Endodermal cell (in vitro differentiated cells): ENCODE results near the gene NOS1AP. TPM values are rescaled to one million over a fixed set of nuclear protein-coding genes. Genes with fewer than 3 reads are reported as not detected.

Experiments used
- DNase-seq: peaks from one replicate; pipeline ENCODE4 v3.0.0-alpha.2; 2017
- H3K27ac ChIP-seq: 2 replicates; pipeline ENCODE4 v1.5.1; 2013; ENCODE audit warnings: mild to moderate bottlenecking, low read depth, low read length, moderate library complexity
- H3K27me3 ChIP-seq: 2 replicates; pipeline ENCODE4 v1.6.1; 2013; ENCODE audit warnings: mild to moderate bottlenecking, low read length, moderate library complexity; ENCODE audit not compliant: insufficient read depth, control insufficient read depth, poor library complexity, severe bottlenecking
- H3K36me3 ChIP-seq: 2 replicates; pipeline ENCODE4 v1.7.0; 2013; ENCODE audit warnings: mild to moderate bottlenecking, low read length, moderate library complexity; ENCODE audit not compliant: control insufficient read depth, insufficient read depth
- H3K4me1 ChIP-seq: one replicate; pipeline ENCODE4 v1.7.0; 2013; ENCODE audit warnings: low read length; ENCODE audit not compliant: control insufficient read depth, insufficient read depth
- H3K4me3 ChIP-seq: 2 replicates; pipeline ENCODE4 v1.5.1; 2013; ENCODE audit warnings: mild to moderate bottlenecking, low read length, moderate library complexity
- H3K9ac ChIP-seq: 2 replicates; pipeline ENCODE4 v1.6.1; 2013; ENCODE audit warnings: mild to moderate bottlenecking, low read length, moderate library complexity; ENCODE audit not compliant: poor library complexity, severe bottlenecking; ENCODE audit errors: extremely low read depth
- H3K9me3 ChIP-seq: 2 replicates; pipeline ENCODE4 v1.6.1; 2013; ENCODE audit warnings: mild to moderate bottlenecking, low read length, moderate library complexity; ENCODE audit not compliant: control insufficient read depth
- H3K27ac Mint-ChIP-seq: 2 replicates; pipeline ENCODE4 v1.8.0; 2020; ENCODE audit warnings: mixed read lengths
- H3K27me3 Mint-ChIP-seq: 2 replicates; pipeline ENCODE4 v1.8.0; 2021; ENCODE audit warnings: mild to moderate bottlenecking, mixed read lengths; ENCODE audit not compliant: insufficient read depth
- H3K36me3 Mint-ChIP-seq: 2 replicates; pipeline ENCODE4 v1.8.0; 2020; ENCODE audit warnings: low read depth, mixed read lengths
- H3K4me1 Mint-ChIP-seq: 2 replicates; pipeline ENCODE4 v1.8.0; 2020; ENCODE audit warnings: mixed read lengths
- H3K4me3 Mint-ChIP-seq: 2 replicates; pipeline ENCODE4 v1.8.0; 2020; ENCODE audit warnings: mild to moderate bottlenecking, moderate library complexity, mixed read lengths
- H3K9me3 Mint-ChIP-seq: 2 replicates; pipeline ENCODE4 v1.8.0; 2020; ENCODE audit warnings: mild to moderate bottlenecking, mixed read lengths
- WGBS, 2 experiments: methylation state at CpG; one replicate each; pipeline versions ENCODE4 v1.1.5 to v1.1.7; 2013; ENCODE audit warnings: missing lambda C conversion rate in 2 of 2, mixed read lengths in 1 of 2; ENCODE audit not compliant: insufficient coverage in 1 of 2, insufficient read length in 1 of 2; 5-methylcytosine and 5-hydroxymethylcytosine counted together
- total RNA-seq, 2 donors: library from RNA; stranded (reverse); fragmentation: NEBNext Ultra II Directional in 1 of 2; extraction: Animal tissue kit (Norgen Biotek cat#: 25700) in 1 of 2; gene quantifications; 2 replicates in 1 of 2; 3 replicates in 1 of 2; pipeline ENCODE4 v1.2.1, GENCODE V29; 2021
- TF ChIP-seq, protein P1 (sequence below): fragments of 200-600 bp; sonication (generic); conservative IDR thresholded peaks from 2 replicates; pipeline ENCODE4 v1.5.0; 2021; ENCODE audit warnings: antibody characterized with exemption, mild to moderate bottlenecking

The NOS1AP gene
- total RNA-seq, 2 donors from 2014 or later = 4.8 to 5.9 TPM

- Mint-ChIP-seq H3K9me3 (peaks cover 4% of the 10 kb centered on the region), H3K4me1 (peaks cover 26% of the 10 kb centered on the region), H3K27ac (no peak overlapping the region), H3K27me3 (peaks cover 63% of the 10 kb centered on the region), H3K36me3 (no peaks in the 10 kb centered on the region), H3K4me3 (no peak overlapping the region)
- no peak overlapping the region for H3K27ac ChIP-seq
- peaks cover 5% of the 10 kb centered on the region for H3K4me1 ChIP-seq
- no peaks in the 10 kb centered on the region for H3K36me3 ChIP-seq
- H3K9me3 ChIP-seq = no peaks in the 10 kb centered on the region
- TF ChIP-seq, protein P1, sequence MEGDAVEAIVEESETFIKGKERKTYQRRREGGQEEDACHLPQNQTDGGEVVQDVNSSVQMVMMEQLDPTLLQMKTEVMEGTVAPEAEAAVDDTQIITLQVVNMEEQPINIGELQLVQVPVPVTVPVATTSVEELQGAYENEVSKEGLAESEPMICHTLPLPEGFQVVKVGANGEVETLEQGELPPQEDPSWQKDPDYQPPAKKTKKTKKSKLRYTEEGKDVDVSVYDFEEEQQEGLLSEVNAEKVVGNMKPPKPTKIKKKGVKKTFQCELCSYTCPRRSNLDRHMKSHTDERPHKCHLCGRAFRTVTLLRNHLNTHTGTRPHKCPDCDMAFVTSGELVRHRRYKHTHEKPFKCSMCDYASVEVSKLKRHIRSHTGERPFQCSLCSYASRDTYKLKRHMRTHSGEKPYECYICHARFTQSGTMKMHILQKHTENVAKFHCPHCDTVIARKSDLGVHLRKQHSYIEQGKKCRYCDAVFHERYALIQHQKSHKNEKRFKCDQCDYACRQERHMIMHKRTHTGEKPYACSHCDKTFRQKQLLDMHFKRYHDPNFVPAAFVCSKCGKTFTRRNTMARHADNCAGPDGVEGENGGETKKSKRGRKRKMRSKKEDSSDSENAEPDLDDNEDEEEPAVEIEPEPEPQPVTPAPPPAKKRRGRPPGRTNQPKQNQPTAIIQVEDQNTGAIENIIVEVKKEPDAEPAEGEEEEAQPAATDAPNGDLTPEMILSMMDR = no peak
- DNase-seq = no peak
- H3K9ac ChIP-seq = no peak overlapping the region
- WGBS, 2 experiments = 95% methylated on average over 3 of the region's 3 CpGs
- H3K4me3 ChIP-seq = no peak overlapping the region
- peaks cover 4% of the 10 kb centered on the region for H3K27me3 ChIP-seq
These were observed 96.0 kb downstream of the NOS1AP start for GRCh38 chr1:162165528-162165927.

DNA sequence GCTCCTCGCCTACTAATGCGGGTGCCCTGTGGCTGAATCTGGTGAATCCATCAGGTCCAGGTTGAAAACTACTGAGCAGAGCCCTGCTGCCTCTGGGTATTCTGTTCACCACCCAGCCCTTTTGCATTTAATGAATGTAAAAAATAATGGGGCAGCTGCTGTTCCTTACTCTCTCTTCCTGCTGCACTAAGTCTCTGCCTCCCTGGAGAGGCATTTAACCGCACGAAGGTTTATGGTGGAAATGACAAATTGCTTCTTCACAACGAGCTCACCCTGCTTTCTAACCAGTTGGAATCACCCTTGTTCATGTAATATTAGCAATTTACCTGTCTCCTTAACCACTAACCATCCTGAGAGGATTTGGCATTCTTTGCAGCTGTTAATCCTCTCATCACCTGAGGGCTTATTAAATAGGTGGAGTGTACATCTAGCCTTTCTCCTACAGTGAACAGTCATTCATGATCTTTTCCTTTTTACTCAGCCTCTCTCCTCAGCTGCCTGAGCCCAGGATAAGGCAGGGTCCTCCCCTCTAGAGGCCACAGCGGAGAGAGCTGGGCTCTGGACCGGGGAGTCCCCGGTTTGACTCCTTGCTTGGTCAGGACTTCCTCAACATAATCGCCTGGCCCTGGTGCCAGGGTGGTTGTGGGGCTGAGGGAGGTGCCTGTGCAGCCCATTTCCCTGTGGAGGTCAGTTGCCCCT lies 97.6 kb downstream of the NOS1AP start:
- peaks cover 26% of the 10 kb centered on the region for H3K4me1 Mint-ChIP-seq
- peaks cover 5% of the 10 kb centered on the region for H3K4me1 ChIP-seq
- no peak overlapping the region for H3K9ac ChIP-seq
- H3K36me3 Mint-ChIP-seq = no peaks in the 10 kb centered on the region
- H3K4me3 Mint-ChIP-seq = no peak overlapping the region
- peaks cover 4% of the 10 kb centered on the region for H3K27me3 ChIP-seq
- TF ChIP-seq, protein P1 = no peak
- H3K27ac ChIP-seq = no peak overlapping the region
- 90 to 95% methylated on average over 5 to 9 of the region's 9 CpGs for WGBS, 2 experiments
- H3K9me3 Mint-ChIP-seq = no peaks in the 10 kb centered on the region
- H3K27ac Mint-ChIP-seq = no peak overlapping the region
- H3K9me3 ChIP-seq = no peaks in the 10 kb centered on the region
- H3K4me3 ChIP-seq = no peak overlapping the region
- no peaks in the 10 kb centered on the region for H3K36me3 ChIP-seq
- no peak for DNase-seq
- H3K27me3 Mint-ChIP-seq = peaks cover 74% of the 10 kb centered on the region

GRCh38 chr1:162168261-162168660 lies 98.8 kb downstream of the NOS1AP start:
- H3K4me3 Mint-ChIP-seq = no peak overlapping the region
- Histone ChIP-seq H3K36me3 (no peaks in the 10 kb centered on the region), H3K4me3 (no peak overlapping the region), H3K4me1 (peaks cover 5% of the 10 kb centered on the region), H3K9me3 (no peaks in the 10 kb centered on the region), H3K9ac (no peak overlapping the region), H3K27ac (no peak overlapping the region), H3K27me3 (peaks cover 4% of the 10 kb centered on the region)
- no peaks in the 10 kb centered on the region for H3K36me3 Mint-ChIP-seq
- no peak for DNase-seq
- TF ChIP-seq, protein P1 = no peak
- WGBS, 2 experiments = 88 to 94% methylated on average over 3 to 5 of the region's 5 CpGs
- peaks cover 30% of the 10 kb centered on the region for H3K4me1 Mint-ChIP-seq
- peaks cover 71% of the 10 kb centered on the region for H3K27me3 Mint-ChIP-seq
- no peaks in the 10 kb centered on the region for H3K9me3 Mint-ChIP-seq
- no peak overlapping the region for H3K27ac Mint-ChIP-seq
